ENCODE results near the gene CHST11.

DNA sequence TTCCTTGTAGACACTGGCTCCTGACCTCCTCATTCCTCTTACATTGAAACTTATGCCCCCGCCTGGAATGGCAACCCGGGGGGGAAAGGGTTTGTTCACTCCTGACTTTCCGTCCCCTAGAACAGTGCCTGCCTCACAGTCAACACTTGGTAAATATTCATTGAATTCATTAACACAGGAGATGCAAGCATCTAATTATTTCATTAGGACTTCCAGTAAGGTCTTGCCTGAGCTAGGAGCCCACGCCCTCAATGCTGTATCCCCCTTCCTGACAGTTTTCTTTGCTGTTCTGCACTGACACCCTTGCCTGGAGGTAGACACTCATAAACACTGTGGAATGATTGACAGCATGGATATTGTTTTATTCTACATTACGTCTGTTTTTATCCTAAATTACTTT is 49.3 kb upstream of the CHST11 start:
- TF ChIP-seq CTCF (IDR thresholded peaks at IDR 0.05) (no peak), POLR2A (IDR thresholded peaks at IDR 0.05) (no peak)
